Muscle of arm (tissue), 12 donors: Measurements from ENCODE around the gene SLC7A8. TPM values are rescaled to one million over a fixed set of nuclear protein-coding genes. Genes with fewer than 3 reads are reported as not detected.
"Not testable (repeated sequence)": the region's sequence is repeated elsewhere in the genome, so short reads cannot be mapped to it uniquely, and the experiment has no call there.

Source experiments
- DNase-seq: peaks from one replicate; pipeline ENCODE4 v3.0.0-alpha.2; 2013
- polyA plus RNA-seq, 12 donors: library from polyadenylated mRNA; unstranded; fragments of 120-200 nt; gene quantifications; one replicate each; pipeline ENCODE4 v1.2.1, GENCODE V29; 2013; ENCODE audit not compliant: insufficient read length in 12 of 12

The SLC7A8 gene
- polyA plus RNA-seq, 12 donors, result 2.6 to 29.0 (median 4.2) TPM; not detected in 1

DNA sequence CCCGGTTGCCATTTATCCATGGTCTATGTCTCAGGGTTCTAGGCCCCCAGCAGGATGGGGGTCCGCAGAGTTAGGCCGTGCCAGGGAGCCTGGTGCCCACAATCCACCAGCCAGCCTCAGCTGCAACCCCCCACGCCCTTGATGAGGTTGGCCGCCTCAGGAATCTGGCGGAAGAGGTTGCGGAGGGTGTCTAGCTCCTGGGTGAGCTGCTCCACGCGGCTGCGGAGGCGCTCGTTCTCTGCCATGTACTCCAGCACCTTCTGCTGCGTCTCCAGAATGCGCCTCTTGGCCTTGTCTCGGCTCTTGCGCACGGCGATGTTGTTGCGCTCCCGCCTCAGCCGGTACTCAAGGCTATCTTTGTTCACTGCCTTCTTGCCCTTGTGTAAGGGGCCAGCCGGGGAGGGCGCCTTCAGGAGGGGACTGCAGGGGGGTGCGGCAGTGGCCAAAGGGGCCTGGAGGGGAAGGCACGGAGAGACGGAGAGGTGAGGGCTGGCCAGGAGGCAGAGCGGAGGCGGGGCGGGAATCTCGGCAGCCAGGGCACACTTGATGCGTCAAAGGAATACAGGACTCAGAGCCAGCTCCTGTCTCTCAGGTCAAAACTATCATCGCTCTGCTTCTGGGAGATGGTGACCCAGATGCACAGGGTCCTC, 66.0 kb downstream of the SLC7A8 start:
- no peak for DNase-seq

GRCh38 chr14:23115918-23116317, 67.5 kb downstream of the SLC7A8 start:
- DNase-seq, result no peak

GRCh38 chr14:23115039-23115731, 68.3 kb downstream of the SLC7A8 start:
- no peak for DNase-seq

GRCh38 chr14:23114669-23115038, 68.8 kb downstream of the SLC7A8 start:
- DNase-seq, result no peak

- DNase-seq, result no peak
These were observed 69.4 kb downstream of the SLC7A8 start for GRCh38 chr14:23114120-23114458.

DNA sequence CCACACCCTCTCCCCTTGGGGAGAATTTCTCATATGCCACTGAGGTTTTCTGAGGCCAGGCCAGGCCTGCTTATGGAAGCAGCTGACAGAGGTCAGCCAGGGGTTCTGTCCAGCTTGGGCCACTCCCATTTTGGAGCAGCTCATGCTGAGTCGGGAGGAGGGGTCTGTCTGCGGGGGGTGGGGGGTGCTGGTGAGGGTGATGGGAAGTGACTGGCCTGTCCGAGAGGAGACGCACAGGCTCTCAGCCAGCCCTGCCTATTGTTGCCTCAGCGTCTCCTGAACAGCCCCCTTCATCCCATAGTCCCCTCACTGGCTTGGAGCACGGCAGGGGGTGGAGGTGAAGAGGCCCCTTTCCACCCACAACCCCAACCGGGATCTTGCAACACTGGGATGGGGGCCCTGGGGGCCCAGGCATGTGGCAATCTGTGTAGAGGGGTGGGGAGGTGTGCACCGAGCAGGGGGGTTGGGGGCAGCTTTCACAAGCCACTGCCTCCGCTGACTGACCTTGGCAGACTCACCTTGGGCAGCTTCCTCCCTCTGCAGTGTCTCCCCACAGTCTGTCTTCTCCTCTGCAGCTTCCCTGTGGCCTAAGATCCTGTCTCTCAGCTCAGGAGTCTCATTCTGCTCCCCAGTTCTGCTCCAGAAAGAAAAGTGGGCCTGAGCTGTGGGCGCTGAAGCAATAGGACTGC, 69.9 kb downstream of the SLC7A8 start:
- DNase-seq, result peak; percentile 38

DNA sequence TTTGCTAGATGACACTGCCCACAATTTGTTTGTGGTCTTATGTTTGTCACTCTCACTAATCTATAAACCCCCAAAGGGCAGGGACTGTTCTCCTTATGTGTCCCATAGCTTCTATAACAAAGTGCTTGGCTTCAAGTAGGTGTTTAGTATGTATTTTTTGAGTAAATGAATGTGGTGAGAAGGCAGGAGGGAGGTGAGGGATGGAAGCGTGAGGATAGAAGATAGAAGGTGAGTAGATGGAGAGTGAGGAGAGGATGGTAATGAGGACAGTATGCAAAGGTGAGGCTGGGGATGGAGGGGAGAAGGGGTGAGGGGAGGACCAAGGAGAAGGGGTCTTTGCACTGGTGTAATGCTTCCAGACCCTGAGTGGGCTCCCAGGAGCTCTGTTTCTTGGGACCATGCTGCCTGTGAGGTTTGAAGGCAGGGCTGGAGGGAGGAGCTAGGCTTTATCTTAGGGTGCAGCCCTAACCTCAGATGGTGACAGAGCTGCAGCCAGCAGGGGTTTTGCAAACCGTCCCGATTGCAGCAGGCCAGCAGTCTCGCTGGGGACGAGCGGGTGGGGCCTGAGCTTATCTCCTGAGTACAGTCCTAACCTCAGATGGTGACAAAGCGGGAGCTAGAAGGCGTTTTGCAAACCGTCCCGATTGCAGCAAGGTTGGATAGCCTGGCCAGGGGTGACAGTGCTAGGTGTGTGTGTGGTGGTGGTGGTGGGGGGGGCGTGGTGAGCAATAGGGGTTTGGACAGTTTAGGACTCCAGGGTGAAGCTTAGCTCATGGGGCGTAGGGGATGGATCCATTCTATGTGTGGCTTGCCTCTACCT, 70.9 kb downstream of the SLC7A8 start:
- DNase-seq, result no peak

- no peak for DNase-seq
These were observed 72.7 kb downstream of the SLC7A8 start for GRCh38 chr14:23110579-23111365.

DNA sequence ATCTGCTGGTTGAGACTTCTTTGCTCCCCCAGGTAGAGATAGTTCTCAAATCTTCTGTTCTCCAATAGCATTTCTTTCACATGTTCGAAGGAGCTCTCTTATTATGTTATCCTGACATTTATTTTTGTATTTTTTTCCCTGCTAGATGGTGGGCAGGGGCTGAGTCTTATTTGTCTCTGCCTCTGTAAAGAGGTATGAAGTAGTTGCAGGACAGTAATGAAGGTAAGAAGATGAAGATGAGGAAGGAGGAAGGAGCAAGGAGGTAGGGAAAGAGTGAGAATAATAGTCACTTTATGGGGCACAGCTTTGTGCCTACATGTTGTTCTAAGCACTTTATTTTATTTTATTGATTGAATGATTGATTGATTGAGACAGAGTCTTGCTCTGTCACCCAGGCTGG, 73.7 kb downstream of the SLC7A8 start:
- no peak for DNase-seq

GRCh38 chr14:23108169-23108568, 75.3 kb downstream of the SLC7A8 start:
- DNase-seq, result not testable (repeated sequence)

- DNase-seq, result not testable (repeated sequence)
These were observed 75.8 kb downstream of the SLC7A8 start for GRCh38 chr14:23107620-23108019.

- DNase-seq, result no peak
These were observed 76.8 kb downstream of the SLC7A8 start for GRCh38 chr14:23106747-23107045.

DNA sequence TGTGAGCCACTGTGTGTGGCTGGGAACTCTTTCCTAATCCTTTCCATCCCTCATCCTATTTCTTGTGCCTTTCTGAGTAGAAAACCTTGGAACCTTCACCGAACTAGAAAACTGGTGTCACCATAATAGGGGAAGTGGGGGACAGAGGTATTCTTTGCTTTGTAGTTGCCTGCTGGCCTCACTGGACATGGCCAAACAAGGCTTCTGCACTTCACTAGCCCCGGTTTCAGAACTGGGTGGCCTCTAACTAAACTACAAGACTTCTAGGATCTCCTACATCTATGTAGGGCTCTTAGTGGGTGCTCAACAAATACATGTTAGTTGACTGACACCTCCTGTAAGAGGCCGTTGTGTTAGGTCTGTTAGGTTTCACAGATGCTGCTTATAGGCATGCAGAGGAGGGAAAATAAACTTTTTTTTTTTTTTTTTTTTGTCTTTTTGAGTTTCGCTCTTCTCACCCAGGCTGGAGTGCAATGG, 78.1 kb downstream of the SLC7A8 start:
- no peak for DNase-seq

DNA sequence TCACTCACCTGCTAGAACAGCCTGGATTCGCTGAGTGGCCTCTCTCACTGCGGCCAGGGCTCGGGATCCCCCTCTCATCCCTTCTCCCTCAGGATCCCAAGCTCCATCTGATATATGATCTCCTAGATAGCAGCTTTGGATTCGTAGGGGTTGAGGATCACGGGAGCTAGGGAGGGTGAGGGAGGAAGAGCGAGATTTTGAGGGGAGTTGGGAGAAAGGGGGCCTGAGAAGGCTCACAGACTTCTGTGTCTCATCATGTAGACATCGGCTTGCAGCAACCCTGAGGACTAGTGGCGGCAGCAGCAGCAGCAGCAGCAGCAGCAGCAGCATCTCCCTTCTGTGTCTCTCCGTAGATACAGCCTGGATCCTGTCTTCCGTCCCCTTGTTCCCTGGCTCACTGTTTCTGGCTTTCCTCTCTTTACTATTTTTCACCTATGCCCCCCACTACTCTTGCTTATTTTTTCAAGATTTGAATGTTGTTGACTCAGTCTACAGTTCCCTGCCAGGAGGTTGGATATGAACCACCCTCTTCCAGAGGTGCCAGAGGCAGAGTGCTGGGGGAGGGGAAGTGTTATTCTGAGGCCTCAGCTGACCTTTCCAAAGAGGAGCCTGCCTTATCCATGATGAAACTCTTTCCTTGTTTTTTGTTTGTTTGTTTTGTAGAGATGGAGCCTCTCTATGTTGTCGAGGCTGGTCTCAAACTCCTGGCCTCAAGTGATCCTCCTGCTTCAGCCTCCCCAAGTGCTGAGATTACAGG, 78.7 kb downstream of the SLC7A8 start, which contains the start of gene CIROP:
Gene CIROP, minus strand, starts transcription at position 399 of the 757 bp plus-strand sequence. Its CDS starts 69 bp downstream, at position 330.
- no peak for DNase-seq

DNA sequence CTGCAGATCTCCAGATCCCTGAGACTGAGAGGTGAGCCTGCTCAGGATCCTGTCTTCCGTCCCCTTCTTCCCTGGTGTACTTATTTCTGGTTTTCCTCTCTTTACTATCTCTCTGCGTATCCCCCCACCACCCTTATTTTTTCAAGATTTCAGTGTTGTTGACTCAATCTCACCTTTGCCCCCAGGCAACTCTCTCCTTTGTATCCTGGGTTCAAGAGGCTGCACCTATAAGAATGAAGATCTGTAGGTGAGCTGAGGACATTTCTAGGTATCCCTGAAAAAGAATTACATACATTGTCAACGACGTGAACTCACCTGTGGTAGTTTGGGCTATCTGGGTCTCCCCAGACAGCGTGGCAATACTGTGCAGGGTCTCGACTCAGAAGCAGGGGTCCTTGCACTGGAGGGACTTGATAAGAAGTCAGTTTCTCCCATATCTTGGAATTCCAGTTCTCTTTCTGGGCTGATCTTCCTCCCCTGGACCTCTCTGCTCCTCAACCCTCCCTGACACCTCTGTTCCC, 79.3 kb downstream of the SLC7A8 start:
- DNase-seq, result no peak

DNA sequence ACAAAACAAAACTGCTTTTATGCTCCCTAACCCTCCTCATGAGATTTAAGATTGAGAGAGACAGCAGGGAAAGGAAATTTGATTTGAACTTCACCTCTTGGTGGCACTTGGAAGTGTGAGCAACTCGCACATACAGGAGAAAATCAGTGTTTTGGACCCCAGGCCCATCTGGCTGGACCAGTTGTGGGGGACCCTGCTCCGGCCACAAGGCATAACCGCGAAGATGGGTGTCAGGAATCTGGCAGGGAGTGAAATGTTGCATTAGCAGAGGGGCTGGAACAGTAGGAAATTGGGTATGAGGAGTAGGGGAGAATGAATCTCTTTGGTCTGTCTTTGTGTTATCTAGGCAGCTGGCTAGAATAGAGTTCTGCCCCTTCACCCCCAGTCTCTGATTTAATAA, 79.9 kb downstream of the SLC7A8 start:
- DNase-seq, result no peak

- DNase-seq, result no peak
These were observed 80.7 kb downstream of the SLC7A8 start for GRCh38 chr14:23102801-23103200.

GRCh38 chr14:23101986-23102625, 81.4 kb downstream of the SLC7A8 start:
- DNase-seq, result no peak

GRCh38 chr14:23101213-23101970, 82.1 kb downstream of the SLC7A8 start:
- DNase-seq, result no peak
